T-helper 9 cell (primary cell): Measurements from ENCODE around the gene VSTM2B.
"Not testable (repeated sequence)": the region's sequence is repeated elsewhere in the genome, so short reads cannot be mapped to it uniquely, and the experiment has no call there.

ENCODE experiments used
- DNase-seq: peaks from one replicate; pipeline ENCODE4 v3.0.0-alpha.2; 2020
- total RNA-seq, 2 donors: gene quantifications; one replicate each; lab custom pipeline; 2026; lab: John Stamatoyannopoulos, UW

The VSTM2B gene
- 0 reads per million in 2 donors for total RNA-seq

GRCh38 chr19:29525901-29526729 is at the start of gene VSTM2B:
Gene VSTM2B (plus strand): TSS chr19:29525994. CDS start chr19:29526584, 590 bp downstream.
- no peak for DNase-seq

- DNase-seq = no peak
Measured at GRCh38 chr19:29476528-29476927, 49.3 kb upstream of the VSTM2B start.

- DNase-seq = no peak
Measured at GRCh38 chr19:29477831-29478577, 47.8 kb upstream of the VSTM2B start.

- no peak for DNase-seq
Measured at GRCh38 chr19:29478578-29479565, 46.9 kb upstream of the VSTM2B start.

GRCh38 chr19:29479941-29480340 is 45.9 kb upstream of the VSTM2B start:
- DNase-seq = no peak

- DNase-seq = no peak
Measured at GRCh38 chr19:29480507-29480906, 45.3 kb upstream of the VSTM2B start.

- DNase-seq = no peak
Measured at GRCh38 chr19:29482855-29483640, 42.7 kb upstream of the VSTM2B start.

- no peak for DNase-seq
Measured at GRCh38 chr19:29483641-29483920, 42.2 kb upstream of the VSTM2B start.

- DNase-seq = no peak
Measured at GRCh38 chr19:29483944-29484581, 41.7 kb upstream of the VSTM2B start.

GRCh38 chr19:29484876-29485275 is 40.9 kb upstream of the VSTM2B start:
- DNase-seq = no peak

- no peak for DNase-seq
Measured at GRCh38 chr19:29485293-29485692, 40.5 kb upstream of the VSTM2B start.

GRCh38 chr19:29486961-29487360 is 38.8 kb upstream of the VSTM2B start:
- not testable (repeated sequence) for DNase-seq

- DNase-seq = no peak
Measured at GRCh38 chr19:29487432-29487831, 38.4 kb upstream of the VSTM2B start.

- DNase-seq = no peak
Measured at GRCh38 chr19:29488316-29488715, 37.5 kb upstream of the VSTM2B start.

GRCh38 chr19:29489172-29489951 is 36.4 kb upstream of the VSTM2B start:
- no peak for DNase-seq

- no peak for DNase-seq
Measured at GRCh38 chr19:29491491-29491890, 34.3 kb upstream of the VSTM2B start.

- no peak for DNase-seq
Measured at GRCh38 chr19:29491995-29492577, 33.7 kb upstream of the VSTM2B start.

GRCh38 chr19:29492769-29493168 is 33.0 kb upstream of the VSTM2B start:
- DNase-seq = no peak

- no peak for DNase-seq
Measured at GRCh38 chr19:29495091-29495490, 30.7 kb upstream of the VSTM2B start.

- DNase-seq = no peak
Measured at GRCh38 chr19:29495901-29496441, 29.8 kb upstream of the VSTM2B start.
